Activated CD8-positive, alpha-beta memory T cell treated with anti-CD3 and anti-CD28 coated beads for 48 hours (primary cell): ENCODE data around the gene LRIG1.

Experiments
- DNase-seq, 3 experiments: peaks; one replicate each; pipeline ENCODE4 v3.0.0-alpha.2; 2020; ENCODE audit warnings: low read depth in 2 of 3, low spot score in 2 of 3

The LRIG1 gene

DNA sequence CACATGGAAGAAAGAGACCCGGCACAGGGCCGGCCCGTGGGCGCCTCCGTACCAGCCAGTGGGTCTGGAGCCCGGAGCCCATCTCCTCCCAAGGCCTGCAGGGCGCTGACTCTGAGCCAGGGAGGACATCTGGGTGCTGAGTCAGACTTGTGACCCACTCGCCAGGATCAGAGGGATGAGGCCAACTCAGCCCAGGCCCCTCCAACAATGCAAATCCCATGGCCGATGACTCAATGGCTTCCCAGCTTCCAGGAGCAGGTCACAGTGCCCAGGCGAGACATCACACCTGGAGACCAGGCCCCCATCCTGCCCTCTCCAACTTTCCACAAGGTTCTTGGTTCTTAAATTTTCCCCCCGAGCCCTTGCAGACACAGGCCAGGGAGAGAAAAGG lies 95.1 kb downstream of the LRIG1 start:
- no peak for DNase-seq

DNA sequence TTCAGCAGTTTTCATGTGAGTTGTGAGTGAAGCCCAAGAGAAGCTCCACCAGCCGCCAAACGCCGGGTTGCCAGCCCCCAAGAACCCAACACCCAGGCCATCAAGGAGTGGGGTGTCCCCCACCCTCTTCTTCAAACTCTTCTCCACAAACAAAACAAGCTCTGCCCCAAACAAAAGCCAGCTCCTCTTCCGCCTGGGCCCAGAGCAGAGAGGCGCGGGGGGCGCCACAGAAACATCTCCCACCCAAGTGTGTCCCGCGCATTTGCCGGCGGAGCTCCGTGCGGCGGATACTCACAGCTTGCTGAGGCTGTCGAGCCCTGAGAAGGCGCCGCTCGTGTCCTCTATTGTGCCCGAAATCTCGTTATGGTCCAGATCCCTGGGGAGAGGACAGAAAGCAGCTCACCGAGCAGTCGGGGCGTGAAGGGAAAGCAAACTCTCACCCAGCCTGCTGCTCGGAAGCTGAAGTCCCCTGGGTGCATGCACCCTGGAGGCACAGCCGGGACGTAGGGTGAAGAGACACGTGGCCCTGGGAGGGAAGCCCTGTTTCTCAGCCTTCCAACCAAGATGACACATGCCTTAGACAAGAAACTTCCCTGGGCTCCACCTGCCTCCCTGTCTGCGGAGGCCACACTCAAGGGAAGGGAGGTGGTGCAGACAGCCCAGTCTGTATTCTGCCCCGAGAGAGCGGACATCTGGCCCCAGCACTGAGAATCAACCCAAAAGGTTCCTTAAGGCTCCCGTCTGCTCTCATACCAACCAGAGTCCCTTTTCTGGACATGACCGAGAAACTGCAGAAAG lies 95.7 kb downstream of the LRIG1 start:
- DNase-seq, result no peak

DNA sequence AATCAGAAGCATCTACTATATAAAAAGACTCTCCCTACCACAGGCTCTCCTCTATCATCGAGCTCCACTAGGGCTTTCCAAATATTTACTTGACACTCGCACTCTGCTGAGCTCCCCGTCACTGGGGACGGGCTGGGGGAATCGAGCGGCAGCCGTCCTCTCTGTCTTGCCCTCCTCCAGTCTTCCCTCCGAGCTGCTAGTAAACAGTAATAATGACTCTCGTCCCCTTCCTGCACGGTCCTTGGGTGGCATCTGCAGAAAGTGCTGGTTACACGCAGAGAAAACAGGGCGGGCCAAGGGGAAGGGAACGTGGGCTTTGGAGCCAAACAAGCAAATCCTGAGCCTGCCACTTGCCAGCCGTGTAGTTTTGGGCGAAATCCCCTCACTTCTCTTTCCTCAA lies 96.6 kb downstream of the LRIG1 start:
- DNase-seq, result no peak

DNA sequence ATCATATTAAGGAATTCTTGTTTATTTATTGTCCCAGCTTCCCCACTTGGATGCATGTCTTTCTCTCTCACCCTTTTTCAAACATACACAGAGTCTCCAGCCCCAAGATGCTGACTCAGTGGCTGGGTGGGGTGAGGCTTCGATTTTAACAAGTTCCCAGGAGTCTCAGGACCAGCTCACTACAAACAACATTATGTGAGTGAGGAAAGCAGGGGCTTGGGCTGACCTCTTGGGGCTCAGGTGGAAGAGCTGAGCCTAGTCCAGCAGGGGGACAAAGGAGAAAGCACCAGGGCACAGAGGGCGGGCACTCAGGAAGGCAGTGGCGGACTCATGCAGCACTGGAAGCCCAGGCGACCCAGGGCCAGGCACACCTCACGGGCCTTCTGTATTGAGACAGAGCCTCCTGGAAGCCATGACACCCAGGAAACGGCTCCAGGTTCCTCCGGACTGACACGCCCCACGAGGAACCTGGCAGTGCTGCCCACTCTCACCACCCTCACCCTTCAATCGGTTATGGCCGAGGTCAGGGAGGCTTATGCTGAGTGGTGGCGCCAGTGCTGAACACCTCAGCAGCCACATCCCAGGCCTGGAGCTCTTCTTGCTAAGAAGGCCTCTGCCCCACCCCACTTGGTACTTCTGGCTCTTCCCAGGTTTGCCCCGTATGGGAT lies 97.4 kb downstream of the LRIG1 start:
- DNase-seq, result no peak

DNA sequence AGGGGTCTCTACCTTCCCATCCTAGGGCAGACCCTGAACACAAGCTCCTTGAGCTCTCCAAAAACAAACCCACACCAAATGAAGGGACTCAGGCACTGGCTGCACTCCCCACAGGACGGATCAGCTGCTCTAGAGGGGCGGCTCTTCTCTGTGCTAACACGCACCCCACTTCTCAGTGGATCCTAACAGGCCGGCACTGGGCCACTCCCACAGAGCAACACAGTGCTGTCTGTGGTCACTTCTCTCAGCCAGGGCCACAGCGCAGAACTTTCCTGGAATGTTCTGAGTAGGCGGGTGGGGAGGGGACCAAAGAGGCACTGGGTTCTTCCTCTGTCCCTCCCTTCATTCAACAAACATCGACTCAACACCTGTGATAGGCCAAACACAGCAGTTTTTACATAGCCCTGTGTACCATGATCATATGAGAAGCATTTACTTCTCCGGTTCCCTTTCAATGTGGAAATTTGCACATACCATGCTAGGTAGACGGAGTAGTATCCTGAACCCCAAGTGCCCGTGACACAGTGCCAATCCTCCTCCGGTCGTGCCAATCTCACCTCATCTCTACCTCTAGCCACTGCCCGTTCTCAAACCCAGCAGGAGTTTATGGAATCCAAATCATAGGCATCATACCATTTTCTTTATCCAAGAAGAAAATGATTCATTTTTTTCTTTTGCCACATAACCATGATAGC lies 98.1 kb downstream of the LRIG1 start:
- DNase-seq, result no peak

DNA sequence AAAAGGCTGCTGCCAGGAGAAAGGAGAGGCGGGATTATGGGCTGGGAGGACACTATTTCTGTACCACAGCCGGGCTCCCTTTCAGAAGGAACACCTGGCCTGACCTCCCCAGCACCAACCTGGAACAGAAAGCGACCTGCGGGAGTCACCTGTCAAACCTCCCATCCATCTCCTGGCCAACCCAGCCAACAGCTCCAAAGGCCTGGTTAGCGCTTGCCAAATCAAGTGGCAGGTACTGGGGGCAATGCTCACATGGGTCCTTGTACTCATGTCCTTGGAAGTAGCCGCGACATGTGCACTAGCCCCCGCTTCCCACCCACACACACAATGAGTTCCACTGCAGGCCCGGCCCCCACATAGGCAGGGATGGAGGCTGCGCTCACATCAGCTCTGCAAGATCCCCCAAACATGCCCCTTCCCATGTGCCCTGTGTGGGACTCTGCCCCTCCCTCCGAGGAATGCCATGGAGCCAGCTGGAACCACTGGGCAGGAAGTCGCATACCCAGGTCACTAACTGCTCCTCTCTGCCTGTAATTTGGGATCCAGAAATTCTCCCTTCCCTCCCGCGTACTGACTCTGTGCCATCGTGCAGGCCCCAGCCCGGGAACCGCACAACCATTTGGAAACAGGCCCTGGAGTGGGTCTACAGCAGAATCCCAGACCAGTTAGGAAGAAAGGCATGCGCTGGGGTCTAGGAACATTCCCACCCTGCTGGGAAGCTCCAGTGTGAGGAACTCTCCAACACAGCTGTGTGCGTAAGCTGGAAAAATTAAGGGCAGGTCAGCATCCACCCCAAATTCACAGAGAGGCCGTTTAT lies 98.9 kb downstream of the LRIG1 start:
- no peak for DNase-seq

DNA sequence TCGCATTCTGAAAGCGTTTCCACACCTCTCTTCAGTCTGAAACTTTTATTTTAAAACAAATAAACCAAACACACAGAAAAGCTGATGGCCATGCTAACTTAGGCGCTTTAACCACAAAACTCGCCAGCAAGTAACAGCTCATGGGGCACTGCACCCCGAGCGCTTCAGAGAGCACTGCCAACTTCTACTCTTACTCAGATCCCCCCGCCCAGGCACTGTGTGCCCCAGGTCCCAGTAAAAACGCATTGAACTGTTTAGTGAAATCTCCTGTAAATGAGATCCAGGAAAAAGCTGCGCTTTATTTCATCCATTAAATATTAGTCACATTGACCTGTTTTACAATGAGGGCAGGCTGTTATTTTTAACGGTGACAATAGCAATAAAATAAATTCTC lies 99.7 kb downstream of the LRIG1 start:
- no peak for DNase-seq

DNA sequence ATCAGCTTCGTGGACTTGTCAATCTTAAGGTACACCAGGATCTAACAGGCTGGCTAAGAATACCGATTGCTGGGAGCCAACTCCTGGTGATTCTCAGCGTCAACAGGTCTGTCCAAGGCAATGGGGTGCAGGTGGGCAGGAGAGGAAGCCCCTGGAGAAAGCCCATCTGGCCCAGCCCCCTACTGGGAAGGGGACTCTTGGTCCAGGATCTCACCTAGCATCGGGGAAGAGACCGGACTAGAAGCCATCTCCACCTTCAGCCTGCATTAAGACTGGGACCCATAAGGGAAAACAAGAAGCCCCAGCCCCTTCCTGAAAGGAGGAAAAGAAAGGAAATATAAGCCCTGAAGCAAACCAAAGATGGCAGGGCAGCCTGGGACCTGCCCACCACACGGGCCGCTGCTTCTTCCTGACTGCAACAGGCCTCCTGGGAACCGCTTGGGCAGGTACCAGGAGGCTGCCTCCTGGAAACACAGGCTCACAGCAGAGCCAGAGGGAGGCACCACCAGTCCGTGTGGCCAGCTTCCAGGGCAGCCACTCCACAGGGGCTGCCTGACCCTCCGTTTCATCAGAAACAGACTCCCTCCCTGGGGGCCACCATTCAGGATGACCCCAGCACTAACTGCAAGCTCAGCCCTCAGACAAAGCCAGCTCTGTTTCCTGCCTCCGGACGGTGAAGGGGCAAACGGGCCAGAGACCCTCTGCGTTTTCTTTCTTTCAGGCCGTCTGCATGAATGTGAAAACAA lies 100.2 kb downstream of the LRIG1 start:
- no peak for DNase-seq

DNA sequence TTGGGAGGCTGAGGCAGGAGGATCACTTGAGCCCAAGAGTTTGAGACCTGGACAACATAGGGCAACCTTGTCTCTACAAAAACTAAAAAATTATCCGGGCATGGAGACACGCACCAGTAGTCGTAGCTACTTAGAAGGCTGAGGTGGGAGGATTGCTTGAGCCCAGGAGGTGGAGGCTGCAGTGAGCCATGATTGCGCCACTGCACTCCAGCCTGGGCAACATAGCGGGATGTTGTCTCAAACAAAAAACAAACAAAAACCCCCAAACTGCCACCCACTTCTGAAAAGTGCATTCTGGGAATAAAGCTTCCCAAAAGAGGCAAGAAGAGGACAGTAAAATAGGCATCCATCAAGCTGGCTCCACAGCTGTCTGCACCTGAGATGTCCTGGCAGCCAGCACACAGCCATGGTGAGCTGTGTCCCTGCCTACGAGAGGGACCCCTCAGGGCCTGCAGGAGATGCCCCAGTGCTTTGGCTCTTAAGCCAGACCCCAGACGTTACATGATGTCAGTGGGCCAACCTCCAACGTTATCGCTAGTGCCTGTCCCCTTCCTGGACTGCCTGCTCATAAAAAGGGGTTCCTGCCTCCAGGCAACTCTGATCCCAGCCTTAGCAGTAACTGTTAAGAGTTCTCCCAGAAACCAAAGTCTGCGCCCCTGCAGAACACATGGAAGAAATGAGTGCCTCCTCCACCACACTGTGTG lies 101.1 kb downstream of the LRIG1 start:
- DNase-seq, result no peak

DNA sequence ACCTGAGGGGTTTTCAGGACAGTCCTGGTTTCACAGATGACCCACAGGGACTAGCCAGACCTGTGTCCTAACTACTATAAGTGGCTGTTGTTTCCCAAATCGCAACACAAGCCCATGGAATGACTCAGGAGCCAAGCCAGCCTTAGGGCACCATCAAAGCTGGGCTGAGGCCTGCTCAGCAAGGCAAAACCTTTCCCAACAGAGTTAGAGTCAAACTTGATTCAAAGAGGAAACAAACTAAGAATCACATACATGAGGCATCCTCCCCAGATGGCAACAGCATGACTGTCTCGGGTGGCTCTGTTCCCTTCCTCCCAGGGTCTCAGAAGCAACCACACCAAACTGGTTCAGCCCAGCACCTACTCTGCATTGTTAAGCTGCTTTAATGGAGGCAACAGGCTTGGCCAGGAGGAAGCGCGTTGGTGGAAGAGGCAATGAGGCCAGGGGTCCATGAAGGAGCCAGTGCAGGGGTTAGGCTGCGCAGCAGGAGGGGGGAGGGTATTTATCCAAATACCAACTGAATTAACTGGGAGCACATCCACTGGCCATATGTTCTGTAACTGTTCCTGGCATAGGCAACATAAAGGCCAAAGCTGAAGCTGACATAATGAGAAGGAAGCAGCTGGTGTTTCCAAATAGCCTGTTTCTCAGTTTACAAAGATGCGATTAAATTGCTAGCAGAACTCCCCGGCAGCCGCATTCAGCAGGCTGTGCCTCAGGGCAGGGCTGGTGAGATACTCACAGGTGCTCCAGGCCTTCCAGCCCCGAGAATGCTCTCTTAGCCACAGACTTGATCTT lies 102.4 kb downstream of the LRIG1 start:
- DNase-seq, result no peak

DNA sequence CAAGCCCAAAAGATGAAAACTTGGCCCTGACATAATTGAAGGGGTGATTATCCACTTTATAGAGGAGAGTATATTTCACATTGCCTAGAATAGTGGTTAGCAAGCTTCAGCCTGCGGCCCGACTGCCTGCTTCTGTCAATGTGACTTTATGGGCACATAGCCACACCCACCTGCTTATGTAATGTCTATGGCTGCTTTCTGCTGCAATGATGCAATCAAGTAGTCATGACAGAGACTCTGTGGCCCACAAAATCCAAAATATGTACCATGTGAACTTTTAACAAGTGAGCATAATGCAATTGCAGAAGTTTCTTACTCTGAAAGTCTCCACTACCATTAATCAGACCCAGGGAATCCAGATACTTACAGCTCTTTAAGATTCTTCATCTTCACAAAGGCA lies 103.1 kb downstream of the LRIG1 start:
- DNase-seq, result no peak

DNA sequence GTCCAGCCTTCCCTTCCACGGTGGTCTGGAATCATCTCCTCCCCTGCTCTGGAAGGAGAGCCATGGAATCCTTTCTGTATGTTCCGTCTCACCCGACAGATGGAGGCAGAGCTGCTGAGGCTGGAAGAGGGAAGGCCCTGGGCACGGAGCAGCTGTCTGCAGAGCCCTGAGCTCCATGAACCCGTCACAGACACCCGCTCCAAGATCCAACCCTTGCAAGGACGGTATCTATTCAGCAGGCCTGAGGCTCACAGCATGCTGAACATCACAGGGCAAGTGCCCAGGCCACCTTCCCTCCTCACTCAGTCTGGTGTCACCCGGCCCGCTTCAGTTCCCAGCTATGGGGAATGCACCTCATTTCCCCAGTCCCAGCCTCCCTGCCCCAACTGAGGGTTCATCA lies 103.9 kb downstream of the LRIG1 start:
- DNase-seq, result no peak

DNA sequence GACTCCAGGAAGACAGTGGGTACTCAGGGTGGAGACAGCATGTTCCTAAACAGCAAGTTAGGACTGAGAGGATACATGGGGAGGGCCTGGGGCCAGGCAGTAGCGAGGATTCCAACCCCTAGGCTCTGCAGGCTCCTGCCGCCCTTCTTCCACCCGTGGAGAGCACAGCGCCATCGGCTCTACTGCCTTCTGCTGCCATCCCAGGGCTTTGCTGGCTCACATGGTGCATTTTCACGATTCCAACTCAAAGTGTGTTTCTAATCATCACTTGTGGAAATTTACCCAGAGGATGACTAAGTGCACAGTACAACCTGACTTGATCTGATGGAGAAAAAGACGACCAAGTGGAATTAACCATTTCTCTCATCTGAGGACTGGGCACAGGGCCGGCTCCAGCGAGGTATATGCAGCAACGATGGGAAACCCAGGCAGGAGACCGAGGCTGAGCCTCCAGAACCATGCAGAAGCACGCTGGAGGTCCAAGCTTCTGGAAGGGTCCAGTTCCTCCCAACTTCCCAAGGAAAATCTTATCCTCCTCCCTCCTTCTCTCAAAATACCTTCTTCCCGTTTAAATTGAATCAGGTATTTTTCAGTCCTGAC lies 104.6 kb downstream of the LRIG1 start:
- DNase-seq, result no peak

DNA sequence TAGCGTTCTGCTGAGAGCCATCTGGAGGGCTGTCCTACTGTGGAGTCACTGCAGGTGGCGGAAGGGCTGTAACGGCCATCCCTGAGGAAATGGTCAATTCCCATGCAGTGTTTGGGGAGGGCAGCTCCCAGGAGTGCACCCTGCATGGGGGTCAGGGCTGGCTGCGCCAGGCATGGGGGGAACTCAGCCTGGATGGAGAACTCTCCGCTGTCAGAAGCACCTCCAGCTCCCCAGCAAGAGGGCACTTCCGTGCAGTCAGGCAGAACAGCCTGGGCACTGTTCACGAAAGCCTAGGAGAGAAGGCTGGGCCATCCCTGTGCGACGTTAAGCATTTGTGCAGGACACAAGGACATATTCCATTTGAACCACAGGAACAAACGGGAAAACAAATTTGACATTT lies 105.2 kb downstream of the LRIG1 start:
- no peak for DNase-seq

DNA sequence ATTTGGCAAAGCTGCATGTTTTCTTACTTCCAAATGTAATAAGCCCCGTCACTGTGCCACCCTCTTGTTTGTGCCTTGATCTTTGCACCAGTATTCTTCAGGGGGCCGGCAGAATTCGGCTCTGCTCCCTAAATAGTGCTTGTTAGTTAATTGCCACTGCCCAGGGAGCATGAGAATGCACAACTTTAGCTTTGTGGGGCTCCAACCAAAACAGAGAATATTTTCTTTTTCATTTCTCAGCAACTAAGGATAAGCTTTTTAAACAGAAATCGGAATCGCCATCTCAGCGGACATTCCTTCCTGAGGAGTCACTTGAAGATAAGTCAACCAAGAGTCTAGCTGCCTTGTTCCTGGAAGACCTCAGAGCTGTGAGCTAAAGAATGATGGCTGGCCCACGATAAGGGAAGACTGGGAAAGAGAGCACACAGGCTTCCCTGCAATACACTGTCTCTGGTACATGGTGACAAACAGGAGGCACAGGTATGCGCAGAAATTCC lies 106.0 kb downstream of the LRIG1 start:
- no peak for DNase-seq

DNA sequence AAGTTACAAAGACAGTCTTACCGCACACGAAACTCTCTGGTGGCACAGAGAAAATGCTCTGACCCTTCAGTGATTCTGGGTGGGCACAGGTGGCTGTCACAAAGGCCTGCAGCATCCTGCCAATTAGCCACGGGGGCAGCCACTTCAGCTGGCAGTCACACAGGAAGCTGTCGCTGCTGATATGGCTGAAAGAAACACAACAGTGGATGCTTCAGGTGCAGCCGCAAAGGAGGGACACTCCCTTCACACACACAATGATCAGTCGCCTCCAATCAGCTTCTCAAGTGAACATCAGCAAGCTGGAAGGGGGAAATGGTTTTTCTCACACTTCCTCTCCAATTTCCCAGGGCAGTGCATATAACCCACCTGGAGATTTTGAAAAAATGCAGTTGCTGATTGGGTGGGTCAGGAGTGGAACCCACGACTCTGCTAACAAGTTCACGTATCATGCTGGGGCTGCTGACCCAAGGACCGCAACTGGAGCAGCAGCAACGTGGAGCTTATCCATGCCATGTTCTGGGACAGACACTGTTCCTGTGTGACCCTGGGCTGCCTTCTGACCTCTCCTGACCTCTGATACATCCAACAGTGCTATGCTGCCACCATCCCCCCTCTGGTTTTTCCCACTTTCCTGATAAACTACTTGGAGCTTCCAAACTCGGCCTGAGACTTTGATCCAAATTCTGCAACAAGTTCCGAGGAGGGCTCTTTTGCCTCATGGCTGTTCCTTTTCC lies 106.6 kb downstream of the LRIG1 start:
- no peak for DNase-seq

DNA sequence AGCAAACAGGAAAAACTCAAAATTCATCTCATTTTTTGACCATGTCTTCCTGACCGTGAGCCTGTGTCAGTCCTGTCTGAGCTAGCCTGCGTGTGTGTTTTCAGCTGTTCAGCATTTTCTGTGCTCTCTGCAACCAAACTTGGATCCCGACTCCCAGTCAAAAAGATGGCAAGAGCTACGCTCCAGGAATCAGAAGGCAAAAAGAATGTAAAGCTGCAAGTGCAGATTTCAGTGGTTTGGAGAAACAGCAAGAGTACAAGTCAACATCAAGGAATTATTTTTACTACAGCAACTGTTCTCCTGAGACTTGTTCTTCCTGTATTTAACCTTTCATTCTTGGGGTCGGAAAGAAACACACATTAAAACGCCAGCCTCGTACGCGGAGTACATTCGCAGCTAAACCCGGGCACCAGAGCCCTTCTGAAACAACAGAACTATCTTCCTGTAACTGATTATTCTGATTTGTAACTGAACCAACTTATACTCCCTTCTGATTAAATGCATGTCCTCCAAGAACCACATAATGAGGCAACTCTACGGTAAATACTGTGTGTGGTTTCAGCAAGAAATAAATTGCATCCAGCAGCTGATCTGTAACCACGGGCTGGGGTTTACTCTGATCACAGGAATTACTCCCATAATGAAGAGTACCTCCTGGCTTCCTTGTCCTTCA lies 107.4 kb downstream of the LRIG1 start:
- DNase-seq, result no peak

DNA sequence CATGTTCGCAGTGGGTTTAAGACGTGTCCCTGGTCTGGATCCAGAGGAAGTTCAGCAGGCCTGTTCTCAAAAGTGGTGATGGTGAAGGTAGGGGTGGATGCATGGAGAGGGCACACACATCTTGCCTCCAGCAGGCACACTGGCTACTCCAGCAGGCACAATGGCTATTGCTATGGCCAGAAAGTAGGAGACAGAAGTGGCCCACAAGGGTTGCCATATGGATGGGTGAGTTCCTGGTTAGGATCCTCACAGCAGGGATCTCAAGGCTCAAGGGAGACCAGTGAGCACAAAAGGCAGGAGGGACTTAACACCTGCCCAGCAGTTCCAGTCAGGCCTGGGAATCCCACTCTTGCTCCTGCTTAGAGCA lies 107.9 kb downstream of the LRIG1 start:
- no peak for DNase-seq
